Measurements from ENCODE around the gene ADAMTS17.

ADAMTS17 gene

GRCh38 chr15:100039994-100040393 lies 301.8 kb downstream of the ADAMTS17 start:
- no peak overlapping the region for H3K4me2 ChIP-seq (ENCODE audit: low read length)
- no peaks in the 10 kb centered on the region for H3K79me1 ChIP-seq (ENCODE audit: low read length)
- no peaks in the 10 kb centered on the region for H3K79me2 ChIP-seq (ENCODE audit: control insufficient read depth, insufficient read depth, low read length, poor library complexity)
- no peak overlapping the region for H3K4me3 ChIP-seq (ENCODE audit: low read depth, low read length)
- no peak overlapping the region for H3K4ac ChIP-seq (ENCODE audit: low read depth, low read length)
- DNase-seq = no peak
- no peaks in the 10 kb centered on the region for H3K36me3 ChIP-seq (ENCODE audit: control insufficient read depth in 1 of 2, insufficient read depth in 2 of 2, low read length in 2 of 2)
- H4K12ac ChIP-seq (ENCODE audit: low read depth, low read length) = no peak overlapping the region
- H3K27me3 ChIP-seq (ENCODE audit: insufficient read depth, low read length) = no peaks in the 10 kb centered on the region
- H3K4me1 ChIP-seq (ENCODE audit: control insufficient read depth in 1 of 2, insufficient read depth in 2 of 2, low read length in 2 of 2) = peaks cover 2% of the 10 kb centered on the region in 2 experiments
- H2AFZ ChIP-seq (ENCODE audit: insufficient read depth, low read length, poor library complexity) = no peak overlapping the region
- no peak overlapping the region for H2BK120ac ChIP-seq (ENCODE audit: insufficient read depth, low read length, poor library complexity)
- no peak overlapping the region for H4K91ac ChIP-seq (ENCODE audit: low read depth, low read length)
- no peak overlapping the region for H2BK5ac ChIP-seq (ENCODE audit: low read depth, low read length, poor library complexity)
- no peak overlapping the region for H3K23ac ChIP-seq (ENCODE audit: low read length)
- H2BK12ac ChIP-seq (ENCODE audit: low read length) = no peak overlapping the region
- no peak overlapping the region for H4K8ac ChIP-seq (ENCODE audit: low read depth, low read length)
- WGBS (ENCODE audit: extremely low coverage, insufficient coverage, insufficient read length) = no CpG with 5 or more reads among the region's 5 CpGs
- H3K9me3 ChIP-seq (ENCODE audit: insufficient read depth, low read depth, low read length) = no peaks in the 10 kb centered on the region
- H3K27ac ChIP-seq (ENCODE audit: low read depth, low read length) = no peak overlapping the region
- no peak overlapping the region for H2AK5ac ChIP-seq (ENCODE audit: low read length)
- H3K14ac ChIP-seq (ENCODE audit: low read length) = no peak overlapping the region
- H3K18ac ChIP-seq (ENCODE audit: low read length) = no peak overlapping the region
- no peak overlapping the region for H3K9ac ChIP-seq (ENCODE audit: low read length)

GRCh38 chr15:100038736-100039135 lies 303.0 kb downstream of the ADAMTS17 start:
- Histone ChIP-seq H3K9ac (ENCODE audit: low read length) (no peak overlapping the region), H4K8ac (ENCODE audit: low read depth, low read length) (no peak overlapping the region), H3K79me2 (ENCODE audit: control insufficient read depth, insufficient read depth, low read length, poor library complexity) (no peaks in the 10 kb centered on the region), H2BK5ac (ENCODE audit: low read depth, low read length, poor library complexity) (no peak overlapping the region), H3K27me3 (ENCODE audit: insufficient read depth, low read length) (no peaks in the 10 kb centered on the region), H3K4ac (ENCODE audit: low read depth, low read length) (no peak overlapping the region), H2BK120ac (ENCODE audit: insufficient read depth, low read length, poor library complexity) (no peak overlapping the region), H2BK12ac (ENCODE audit: low read length) (no peak overlapping the region), H3K23ac (ENCODE audit: low read length) (no peak overlapping the region), H3K9me3 (ENCODE audit: insufficient read depth, low read depth, low read length) (no peaks in the 10 kb centered on the region), H3K27ac (ENCODE audit: low read depth, low read length) (no peak overlapping the region), H3K18ac (ENCODE audit: low read length) (no peak overlapping the region), H4K91ac (ENCODE audit: low read depth, low read length) (no peak overlapping the region), H3K4me1 (ENCODE audit: control insufficient read depth in 1 of 2, insufficient read depth in 2 of 2, low read length in 2 of 2) (peaks cover 2% of the 10 kb centered on the region in 2 experiments), H2AFZ (ENCODE audit: insufficient read depth, low read length, poor library complexity) (no peak overlapping the region), H3K14ac (ENCODE audit: low read length) (no peak overlapping the region), H3K4me3 (ENCODE audit: low read depth, low read length) (no peak overlapping the region), H3K36me3 (ENCODE audit: control insufficient read depth in 1 of 2, insufficient read depth in 2 of 2, low read length in 2 of 2) (no peaks in the 10 kb centered on the region), H3K4me2 (ENCODE audit: low read length) (no peak overlapping the region), H3K79me1 (ENCODE audit: low read length) (no peaks in the 10 kb centered on the region), H2AK5ac (ENCODE audit: low read length) (no peak overlapping the region), H4K12ac (ENCODE audit: low read depth, low read length) (no peak overlapping the region)
- no CpG with 5 or more reads among the region's 5 CpGs for WGBS (ENCODE audit: extremely low coverage, insufficient coverage, insufficient read length)
- DNase-seq = no peak

DNA sequence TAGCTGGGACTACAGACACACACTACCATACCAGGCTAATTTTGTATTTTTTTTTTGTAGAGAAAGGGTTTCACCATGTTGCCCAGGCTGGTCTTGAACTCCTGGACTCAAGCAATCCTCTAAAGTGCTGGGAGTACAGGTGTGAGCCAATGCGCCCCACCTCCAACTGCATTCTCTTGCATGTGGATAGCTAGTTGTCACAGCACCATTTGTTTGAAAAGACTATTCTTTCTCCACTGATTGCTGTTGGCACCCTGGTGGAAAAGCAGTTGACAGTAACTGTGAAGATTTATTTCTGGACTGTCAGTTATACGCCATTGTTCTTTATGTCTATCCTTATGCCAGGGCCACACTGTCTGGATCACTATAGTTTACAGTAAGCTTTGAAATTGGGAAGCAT lies 303.9 kb downstream of the ADAMTS17 start:
- no peak overlapping the region for H3K9ac ChIP-seq (ENCODE audit: low read length)
- no peak overlapping the region for H4K8ac ChIP-seq (ENCODE audit: low read depth, low read length)
- H3K4me3 ChIP-seq (ENCODE audit: low read depth, low read length) = no peak overlapping the region
- no peak overlapping the region for H2BK5ac ChIP-seq (ENCODE audit: low read depth, low read length, poor library complexity)
- no peak overlapping the region for H3K23ac ChIP-seq (ENCODE audit: low read length)
- DNase-seq = no peak
- no peak overlapping the region for H3K18ac ChIP-seq (ENCODE audit: low read length)
- H2AK5ac ChIP-seq (ENCODE audit: low read length) = no peak overlapping the region
- H3K27me3 ChIP-seq (ENCODE audit: insufficient read depth, low read length) = no peaks in the 10 kb centered on the region
- no peaks in the 10 kb centered on the region for H3K36me3 ChIP-seq (ENCODE audit: control insufficient read depth in 1 of 2, insufficient read depth in 2 of 2, low read length in 2 of 2)
- no peak overlapping the region for H3K14ac ChIP-seq (ENCODE audit: low read length)
- H2AFZ ChIP-seq (ENCODE audit: insufficient read depth, low read length, poor library complexity) = no peak overlapping the region
- H3K79me2 ChIP-seq (ENCODE audit: control insufficient read depth, insufficient read depth, low read length, poor library complexity) = no peaks in the 10 kb centered on the region
- H2BK12ac ChIP-seq (ENCODE audit: low read length) = no peak overlapping the region
- H3K4me1 ChIP-seq (ENCODE audit: control insufficient read depth in 1 of 2, insufficient read depth in 2 of 2, low read length in 2 of 2) = peaks cover 0 to 2% of the 10 kb centered on the region in 2 experiments
- no peak overlapping the region for H4K12ac ChIP-seq (ENCODE audit: low read depth, low read length)
- no peak overlapping the region for H3K27ac ChIP-seq (ENCODE audit: low read depth, low read length)
- no peaks in the 10 kb centered on the region for H3K79me1 ChIP-seq (ENCODE audit: low read length)
- H3K4ac ChIP-seq (ENCODE audit: low read depth, low read length) = no peak overlapping the region
- H3K9me3 ChIP-seq (ENCODE audit: insufficient read depth, low read depth, low read length) = no peaks in the 10 kb centered on the region
- WGBS (ENCODE audit: extremely low coverage, insufficient coverage, insufficient read length) = no CpG with 5 or more reads among the region's 2 CpGs
- H2BK120ac ChIP-seq (ENCODE audit: insufficient read depth, low read length, poor library complexity) = no peak overlapping the region
- no peak overlapping the region for H3K4me2 ChIP-seq (ENCODE audit: low read length)
- no peak overlapping the region for H4K91ac ChIP-seq (ENCODE audit: low read depth, low read length)

- Histone ChIP-seq H2AFZ (ENCODE audit: insufficient read depth, low read length, poor library complexity) (no peak overlapping the region), H2BK5ac (ENCODE audit: low read depth, low read length, poor library complexity) (no peak overlapping the region), H3K18ac (ENCODE audit: low read length) (no peak overlapping the region), H4K8ac (ENCODE audit: low read depth, low read length) (no peak overlapping the region), H3K27ac (ENCODE audit: low read depth, low read length) (no peak overlapping the region), H2AK5ac (ENCODE audit: low read length) (no peak overlapping the region), H3K23ac (ENCODE audit: low read length) (no peak overlapping the region), H3K4me3 (ENCODE audit: low read depth, low read length) (no peak overlapping the region), H3K36me3 (ENCODE audit: control insufficient read depth in 1 of 2, insufficient read depth in 2 of 2, low read length in 2 of 2) (no peaks in the 10 kb centered on the region), H3K79me1 (ENCODE audit: low read length) (no peaks in the 10 kb centered on the region), H4K12ac (ENCODE audit: low read depth, low read length) (no peak overlapping the region), H2BK12ac (ENCODE audit: low read length) (no peak overlapping the region), H3K9ac (ENCODE audit: low read length) (no peak overlapping the region), H3K4me1 (ENCODE audit: control insufficient read depth in 1 of 2, insufficient read depth in 2 of 2, low read length in 2 of 2) (no peaks in the 10 kb centered on the region), H3K79me2 (ENCODE audit: control insufficient read depth, insufficient read depth, low read length, poor library complexity) (no peaks in the 10 kb centered on the region), H2BK120ac (ENCODE audit: insufficient read depth, low read length, poor library complexity) (no peak overlapping the region), H3K9me3 (ENCODE audit: insufficient read depth, low read depth, low read length) (no peaks in the 10 kb centered on the region), H3K14ac (ENCODE audit: low read length) (no peak overlapping the region), H3K27me3 (ENCODE audit: insufficient read depth, low read length) (no peaks in the 10 kb centered on the region), H3K4me2 (ENCODE audit: low read length) (no peak overlapping the region), H3K4ac (ENCODE audit: low read depth, low read length) (no peak overlapping the region), H4K91ac (ENCODE audit: low read depth, low read length) (no peak overlapping the region)
- WGBS (ENCODE audit: extremely low coverage, insufficient coverage, insufficient read length) = no CpG with 5 or more reads among the region's 6 CpGs
- no peak for DNase-seq
Observed at GRCh38 chr15:100036015-100036414, 305.8 kb downstream of the ADAMTS17 start.
